Activated naive CD8-positive, alpha-beta T cell (primary cell): ENCODE measurements around the gene DUSP7.

Experiments
- H3K27ac Mint-ChIP-seq: one replicate; pipeline ENCODE4 v1.8.0; 2021; ENCODE audit warnings: mixed read lengths
- H3K27me3 Mint-ChIP-seq: one replicate; pipeline ENCODE4 v1.8.0; 2021; ENCODE audit warnings: mixed read lengths
- H3K36me3 Mint-ChIP-seq: one replicate; pipeline ENCODE4 v1.8.0; 2021; ENCODE audit warnings: mixed read lengths
- H3K4me1 Mint-ChIP-seq: one replicate; pipeline ENCODE4 v1.8.0; 2021; ENCODE audit warnings: low read depth, mixed read lengths
- H3K4me3 Mint-ChIP-seq: one replicate; pipeline ENCODE4 v1.8.0; 2021; ENCODE audit warnings: mild to moderate bottlenecking, mixed read lengths
- H3K9me3 Mint-ChIP-seq: one replicate; pipeline ENCODE4 v1.8.0; 2021; ENCODE audit warnings: low read depth, mixed read lengths

Gene DUSP7

GRCh38 chr3:52023101-52023770, 33.1 kb downstream of the DUSP7 start:
- H3K27me3 Mint-ChIP-seq, result no peaks in the 10 kb centered on the region
- H3K9me3 Mint-ChIP-seq, result no peaks in the 10 kb centered on the region
- no peaks in the 10 kb centered on the region for H3K36me3 Mint-ChIP-seq
- H3K27ac Mint-ChIP-seq, result no peak overlapping the region
- no peak overlapping the region for H3K4me3 Mint-ChIP-seq
- no peaks in the 10 kb centered on the region for H3K4me1 Mint-ChIP-seq

GRCh38 chr3:52022323-52023100, 33.9 kb downstream of the DUSP7 start:
- Mint-ChIP-seq H3K4me3 (no peak overlapping the region), H3K27me3 (no peaks in the 10 kb centered on the region), H3K9me3 (no peaks in the 10 kb centered on the region), H3K4me1 (no peaks in the 10 kb centered on the region), H3K36me3 (no peaks in the 10 kb centered on the region), H3K27ac (no peak overlapping the region)

- no peak overlapping the region for H3K4me3 Mint-ChIP-seq
- no peak overlapping the region for H3K27ac Mint-ChIP-seq
- no peaks in the 10 kb centered on the region for H3K9me3 Mint-ChIP-seq
- H3K27me3 Mint-ChIP-seq, result no peaks in the 10 kb centered on the region
- H3K4me1 Mint-ChIP-seq, result no peaks in the 10 kb centered on the region
- no peaks in the 10 kb centered on the region for H3K36me3 Mint-ChIP-seq
These were observed 34.7 kb downstream of the DUSP7 start for GRCh38 chr3:52021489-52022268.

GRCh38 chr3:52020796-52021195, 35.6 kb downstream of the DUSP7 start:
- no peak overlapping the region for H3K27ac Mint-ChIP-seq
- no peaks in the 10 kb centered on the region for H3K4me1 Mint-ChIP-seq
- no peak overlapping the region for H3K4me3 Mint-ChIP-seq
- no peaks in the 10 kb centered on the region for H3K27me3 Mint-ChIP-seq
- no peaks in the 10 kb centered on the region for H3K36me3 Mint-ChIP-seq
- H3K9me3 Mint-ChIP-seq, result no peaks in the 10 kb centered on the region

- H3K4me1 Mint-ChIP-seq, result no peaks in the 10 kb centered on the region
- no peak overlapping the region for H3K4me3 Mint-ChIP-seq
- no peak overlapping the region for H3K27ac Mint-ChIP-seq
- no peaks in the 10 kb centered on the region for H3K9me3 Mint-ChIP-seq
- no peaks in the 10 kb centered on the region for H3K36me3 Mint-ChIP-seq
- no peaks in the 10 kb centered on the region for H3K27me3 Mint-ChIP-seq
These were observed 36.9 kb downstream of the DUSP7 start for GRCh38 chr3:52019352-52020080.

- Mint-ChIP-seq H3K4me3 (no peak overlapping the region), H3K27ac (no peak overlapping the region), H3K4me1 (no peaks in the 10 kb centered on the region)
These were observed 37.9 kb downstream of the DUSP7 start for GRCh38 chr3:52018319-52019000.

GRCh38 chr3:52017586-52017985, 38.8 kb downstream of the DUSP7 start:
- no peaks in the 10 kb centered on the region for H3K9me3 Mint-ChIP-seq
- no peaks in the 10 kb centered on the region for H3K4me1 Mint-ChIP-seq
- no peaks in the 10 kb centered on the region for H3K36me3 Mint-ChIP-seq
- no peak overlapping the region for H3K27ac Mint-ChIP-seq
- no peak overlapping the region for H3K4me3 Mint-ChIP-seq
- no peaks in the 10 kb centered on the region for H3K27me3 Mint-ChIP-seq

More at GRCh38 chr3:52018319-52019000, 37.9 kb downstream of the DUSP7 start:
- no peaks in the 10 kb centered on the region for H3K27me3 Mint-ChIP-seq
- H3K9me3 Mint-ChIP-seq, result no peaks in the 10 kb centered on the region
- no peaks in the 10 kb centered on the region for H3K36me3 Mint-ChIP-seq

- Mint-ChIP-seq H3K4me1 (no peaks in the 10 kb centered on the region), H3K9me3 (no peaks in the 10 kb centered on the region), H3K4me3 (no peak overlapping the region), H3K36me3 (no peaks in the 10 kb centered on the region), H3K27ac (no peak overlapping the region), H3K27me3 (no peaks in the 10 kb centered on the region)
These were observed 40.7 kb downstream of the DUSP7 start for GRCh38 chr3:52015438-52016228.

GRCh38 chr3:52014613-52015012, 41.8 kb downstream of the DUSP7 start:
- H3K27ac Mint-ChIP-seq, result no peak overlapping the region

GRCh38 chr3:52013802-52014598, 42.4 kb downstream of the DUSP7 start:
- H3K4me1 Mint-ChIP-seq, result no peaks in the 10 kb centered on the region
- no peaks in the 10 kb centered on the region for H3K27me3 Mint-ChIP-seq
- H3K4me3 Mint-ChIP-seq, result no peak overlapping the region
- H3K36me3 Mint-ChIP-seq, result no peaks in the 10 kb centered on the region
- no peak overlapping the region for H3K27ac Mint-ChIP-seq
- no peaks in the 10 kb centered on the region for H3K9me3 Mint-ChIP-seq

More at GRCh38 chr3:52014613-52015012, 41.8 kb downstream of the DUSP7 start:
- Mint-ChIP-seq H3K4me1 (no peaks in the 10 kb centered on the region), H3K9me3 (no peaks in the 10 kb centered on the region), H3K27me3 (no peaks in the 10 kb centered on the region), H3K36me3 (no peaks in the 10 kb centered on the region), H3K4me3 (no peak overlapping the region)

- Mint-ChIP-seq H3K27ac (no peak overlapping the region), H3K4me1 (no peaks in the 10 kb centered on the region), H3K36me3 (no peaks in the 10 kb centered on the region), H3K4me3 (no peak overlapping the region), H3K27me3 (no peaks in the 10 kb centered on the region), H3K9me3 (no peaks in the 10 kb centered on the region)
These were observed 43.7 kb downstream of the DUSP7 start for GRCh38 chr3:52012699-52013098.

GRCh38 chr3:52010431-52010830, 45.9 kb downstream of the DUSP7 start:
- Mint-ChIP-seq H3K27me3 (no peaks in the 10 kb centered on the region), H3K36me3 (no peaks in the 10 kb centered on the region), H3K4me1 (peaks cover 4% of the 10 kb centered on the region), H3K9me3 (no peaks in the 10 kb centered on the region), H3K4me3 (no peak overlapping the region), H3K27ac (no peak overlapping the region)

GRCh38 chr3:52007291-52007690, 49.1 kb downstream of the DUSP7 start:
- Mint-ChIP-seq H3K4me3 (no peak overlapping the region), H3K27me3 (no peaks in the 10 kb centered on the region), H3K36me3 (no peaks in the 10 kb centered on the region), H3K27ac (no peak overlapping the region), H3K4me1 (peaks cover 4% of the 10 kb centered on the region), H3K9me3 (no peaks in the 10 kb centered on the region)
